ENCODE data around the gene NAXD. TPM values are rescaled to one million over a fixed set of nuclear protein-coding genes. Genes with fewer than 3 reads are reported as not detected.

NAXD gene
- total RNA-seq, 1 experiment from 2014 or later: 27.7 TPM

- no TSS peak for BruUV-seq (replicated peaks)
These were observed 29.7 kb downstream of the NAXD start for GRCh38 chr13:110644892-110645521.

GRCh38 chr13:110645750-110646149 lies 30.4 kb downstream of the NAXD start:
- no peaks in the 10 kb centered on the region for H3K4me1 Mint-ChIP-seq (ENCODE audit: insufficient read depth, unreplicated experiment)
- CTCF ChIA-PET: interaction anchor here (0.5 to 0.7 kb wide), 3 partner anchors 12 to 20 kb away, joined by 3 to 5 read pairs (median 3); no protein-coding TSS in a partner anchor
- H3K9me3 Mint-ChIP-seq (ENCODE audit: unreplicated experiment): no peaks in the 10 kb centered on the region
- POLR2A ChIA-PET: interaction anchor here (0.6 to 0.7 kb wide), 3 partner anchors 9 to 56 kb away, joined by 3 to 5 read pairs (median 4); no protein-coding TSS in a partner anchor
- no peak overlapping the region for H3K27ac Mint-ChIP-seq (ENCODE audit: low read depth, unreplicated experiment)
- TF ChIP-seq, protein P1, sequence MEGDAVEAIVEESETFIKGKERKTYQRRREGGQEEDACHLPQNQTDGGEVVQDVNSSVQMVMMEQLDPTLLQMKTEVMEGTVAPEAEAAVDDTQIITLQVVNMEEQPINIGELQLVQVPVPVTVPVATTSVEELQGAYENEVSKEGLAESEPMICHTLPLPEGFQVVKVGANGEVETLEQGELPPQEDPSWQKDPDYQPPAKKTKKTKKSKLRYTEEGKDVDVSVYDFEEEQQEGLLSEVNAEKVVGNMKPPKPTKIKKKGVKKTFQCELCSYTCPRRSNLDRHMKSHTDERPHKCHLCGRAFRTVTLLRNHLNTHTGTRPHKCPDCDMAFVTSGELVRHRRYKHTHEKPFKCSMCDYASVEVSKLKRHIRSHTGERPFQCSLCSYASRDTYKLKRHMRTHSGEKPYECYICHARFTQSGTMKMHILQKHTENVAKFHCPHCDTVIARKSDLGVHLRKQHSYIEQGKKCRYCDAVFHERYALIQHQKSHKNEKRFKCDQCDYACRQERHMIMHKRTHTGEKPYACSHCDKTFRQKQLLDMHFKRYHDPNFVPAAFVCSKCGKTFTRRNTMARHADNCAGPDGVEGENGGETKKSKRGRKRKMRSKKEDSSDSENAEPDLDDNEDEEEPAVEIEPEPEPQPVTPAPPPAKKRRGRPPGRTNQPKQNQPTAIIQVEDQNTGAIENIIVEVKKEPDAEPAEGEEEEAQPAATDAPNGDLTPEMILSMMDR (IDR thresholded peaks at IDR 0.05; ENCODE audit: unreplicated experiment): no peak
- peaks cover 75% of the 10 kb centered on the region for H3K36me3 Mint-ChIP-seq (ENCODE audit: insufficient read depth, unreplicated experiment)
- BruUV-seq (replicated peaks): no TSS peak
- DNase-seq (ENCODE audit: unreplicated experiment): no peak
- H3K27me3 Mint-ChIP-seq (ENCODE audit: insufficient read depth, unreplicated experiment): no peaks in the 10 kb centered on the region
- intact Hi-C loops (cut with micrococcal nuclease): no loop called here
- H3K4me3 Mint-ChIP-seq (ENCODE audit: unreplicated experiment): no peak overlapping the region

More at GRCh38 chr13:110644892-110645521, 29.7 kb downstream of the NAXD start:
- Mint-ChIP-seq H3K4me1 (ENCODE audit: insufficient read depth, unreplicated experiment) (no peaks in the 10 kb centered on the region), H3K9me3 (ENCODE audit: unreplicated experiment) (no peaks in the 10 kb centered on the region), H3K27me3 (ENCODE audit: insufficient read depth, unreplicated experiment) (no peaks in the 10 kb centered on the region), H3K36me3 (ENCODE audit: insufficient read depth, unreplicated experiment) (peaks cover 75% of the 10 kb centered on the region), H3K27ac (ENCODE audit: low read depth, unreplicated experiment) (no peak overlapping the region), H3K4me3 (ENCODE audit: unreplicated experiment) (no peak overlapping the region)
- TF ChIP-seq, protein P1 (IDR thresholded peaks at IDR 0.05; ENCODE audit: unreplicated experiment): no peak
- ChIA-PET POLR2A (interaction anchor here (0.6 to 0.7 kb wide), 2 partner anchors 9 to 26 kb away, joined by 3 to 4 read pairs; no protein-coding TSS in a partner anchor), CTCF (interaction anchor here (0.5 to 0.8 kb wide), 4 partner anchors 11 to 51 kb away, joined by 3 to 5 read pairs (median 4); no protein-coding TSS in a partner anchor)
- DNase-seq (ENCODE audit: unreplicated experiment): no peak
- intact Hi-C loops (cut with micrococcal nuclease): no loop called here

DNA sequence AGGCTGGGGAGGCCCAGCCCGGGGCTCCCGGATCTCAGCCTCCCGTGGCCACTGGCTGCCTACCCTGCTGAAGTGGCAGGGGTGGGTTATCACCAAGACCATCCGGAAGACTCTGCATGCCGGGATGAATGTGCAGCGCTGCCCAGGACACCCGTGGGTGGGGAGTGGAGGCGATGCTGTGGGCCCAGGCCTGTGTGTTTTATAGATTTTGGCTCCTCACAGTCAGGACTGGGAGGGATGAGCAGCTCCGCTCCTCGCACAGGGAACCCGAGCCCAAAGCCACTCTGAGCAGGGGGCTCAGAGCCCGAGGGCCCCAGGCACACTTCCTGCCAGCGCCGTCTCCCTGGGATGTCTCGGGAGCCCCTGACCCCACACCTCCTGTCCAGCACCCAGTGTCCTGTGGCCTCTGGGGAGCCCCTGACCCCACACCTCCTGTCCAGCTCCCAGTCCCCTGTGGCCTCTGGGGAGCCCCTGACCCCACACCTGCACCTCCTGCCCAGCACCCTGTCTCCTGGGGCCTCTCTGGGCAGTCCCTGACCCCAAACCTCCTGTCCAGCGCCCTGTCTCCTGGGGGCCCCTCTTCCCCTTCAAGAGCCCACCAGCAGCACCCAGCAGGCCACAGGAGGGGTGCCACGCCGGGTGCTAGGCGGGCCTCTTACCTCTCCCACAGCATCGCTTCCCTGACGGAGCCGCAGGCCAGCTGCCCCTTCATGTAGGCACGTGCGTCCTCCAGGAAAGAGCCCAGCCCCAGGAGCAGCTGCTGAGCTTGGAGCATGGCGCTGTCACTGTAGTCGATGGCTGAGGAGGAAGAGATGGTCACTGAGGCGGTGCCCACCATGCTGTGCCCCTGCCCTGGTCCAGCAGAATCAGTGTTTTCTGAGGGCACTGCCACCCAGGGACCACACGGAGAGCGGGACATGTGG lies 31.4 kb downstream of the NAXD start:
- CTCF ChIA-PET: no interaction called here
- H3K27ac Mint-ChIP-seq (ENCODE audit: low read depth, unreplicated experiment): no peak overlapping the region
- intact Hi-C loops (cut with micrococcal nuclease): no loop called here
- H3K36me3 Mint-ChIP-seq (ENCODE audit: insufficient read depth, unreplicated experiment): peaks cover 73% of the 10 kb centered on the region
- no TSS peak for BruUV-seq (replicated peaks)
- no peaks in the 10 kb centered on the region for H3K27me3 Mint-ChIP-seq (ENCODE audit: insufficient read depth, unreplicated experiment)
- POLR2A ChIA-PET: interaction anchor here (0.7 kb wide), 1 partner anchor 57 kb away, joined by 5 read pairs; no protein-coding TSS in a partner anchor
- no peak overlapping the region for H3K4me3 Mint-ChIP-seq (ENCODE audit: unreplicated experiment)
- no peaks in the 10 kb centered on the region for H3K4me1 Mint-ChIP-seq (ENCODE audit: insufficient read depth, unreplicated experiment)
- no peaks in the 10 kb centered on the region for H3K9me3 Mint-ChIP-seq (ENCODE audit: unreplicated experiment)
- TF ChIP-seq, protein P1 (IDR thresholded peaks at IDR 0.05; ENCODE audit: unreplicated experiment): no peak
- no peak for DNase-seq (ENCODE audit: unreplicated experiment)

GRCh38 chr13:110647365-110647737 lies 32.0 kb downstream of the NAXD start:
- Mint-ChIP-seq H3K9me3 (ENCODE audit: unreplicated experiment) (no peaks in the 10 kb centered on the region), H3K4me3 (ENCODE audit: unreplicated experiment) (no peak overlapping the region), H3K36me3 (ENCODE audit: insufficient read depth, unreplicated experiment) (peaks cover 72% of the 10 kb centered on the region), H3K27ac (ENCODE audit: low read depth, unreplicated experiment) (no peak overlapping the region), H3K4me1 (ENCODE audit: insufficient read depth, unreplicated experiment) (no peaks in the 10 kb centered on the region), H3K27me3 (ENCODE audit: insufficient read depth, unreplicated experiment) (no peaks in the 10 kb centered on the region)
- CTCF ChIA-PET: no interaction called here
- no peak for DNase-seq (ENCODE audit: unreplicated experiment)
- no TSS peak for BruUV-seq (replicated peaks)
- intact Hi-C loops (cut with micrococcal nuclease): no loop called here
- TF ChIP-seq, protein P1 (IDR thresholded peaks at IDR 0.05; ENCODE audit: unreplicated experiment): no peak
- POLR2A ChIA-PET: interaction anchor here (0.6 to 0.9 kb wide), 3 partner anchors 23 to 36 kb away, joined by 3 read pairs; no protein-coding TSS in a partner anchor

Measured in MCF 10A (cell line).